Smooth muscle cell (in vitro differentiated cells): ENCODE data around the gene AFG3L2. TPM values are rescaled to one million over a fixed set of nuclear protein-coding genes. Genes with fewer than 3 reads are reported as not detected.
A peak's percentile ranks its signal among the peaks of the same experiment; 100 is the strongest.

Experiments used
- DNase-seq: peaks from one replicate; lab custom pipeline; 2025; ENCODE audit not compliant: unreplicated experiment; lab: John Stamatoyannopoulos, UW
- H2AFZ ChIP-seq: fragments of 200-600 bp; sonication (generic); 2 replicates; pipeline ENCODE4 v1.6.0; 2016; ENCODE audit warnings: antibody characterized with exemption, low read depth, mild to moderate bottlenecking
- H3F3A ChIP-seq: fragments of 200-600 bp; sonication (generic); 2 replicates; pipeline ENCODE4 v1.6.0; 2017; ENCODE audit warnings: antibody characterized with exemption, low read depth
- H3K27ac ChIP-seq: fragments of 200-600 bp; sonication (generic); 2 replicates; pipeline ENCODE4 v1.5.1; 2016; ENCODE audit warnings: low read depth, mild to moderate bottlenecking
- H3K27me3 ChIP-seq: fragments of 200-600 bp; sonication (generic); 2 replicates; pipeline ENCODE4 v1.6.1; 2016; ENCODE audit warnings: low read depth, mild to moderate bottlenecking
- H3K36me3 ChIP-seq: fragments of 200-600 bp; sonication (generic); 2 replicates; pipeline ENCODE4 v1.5.1; 2016; ENCODE audit warnings: low read depth
- H3K4me1 ChIP-seq: fragments of 200-600 bp; sonication (generic); 2 replicates; pipeline ENCODE4 v1.5.1; 2016; ENCODE audit warnings: low read depth
- H3K4me2 ChIP-seq: fragments of 200-600 bp; sonication (generic); 2 replicates; pipeline ENCODE4 v1.6.0; 2016; ENCODE audit warnings: mild to moderate bottlenecking
- H3K4me3 ChIP-seq: fragments of 200-600 bp; sonication (generic); 2 replicates; pipeline ENCODE4 v1.5.1; 2016; ENCODE audit warnings: mild to moderate bottlenecking
- H3K79me2 ChIP-seq: fragments of 200-600 bp; sonication (generic); 2 replicates; pipeline ENCODE4 v1.6.0; 2016; ENCODE audit warnings: low read depth, mild to moderate bottlenecking
- H3K9ac ChIP-seq: fragments of 200-600 bp; sonication (generic); 2 replicates; pipeline ENCODE4 v1.6.0; 2016; ENCODE audit warnings: low read depth
- H3K9me3 ChIP-seq: fragments of 200-600 bp; sonication (generic); replicated peaks from 2 replicates; pipeline ENCODE4 v1.5.1; 2016; ENCODE audit warnings: low read depth
- H4K20me1 ChIP-seq: fragments of 200-600 bp; sonication (generic); 2 replicates; pipeline ENCODE4 v1.6.0; 2016; ENCODE audit warnings: low read depth
- WGBS: methylation state at CpG from one replicate; pipeline ENCODE4 v1.1.7; 2016; ENCODE audit warnings: low lambda C conversion rate; 5-methylcytosine and 5-hydroxymethylcytosine counted together
- polyA plus RNA-seq: library from polyadenylated mRNA; unstranded; fragments of >200 nt; fragmentation: Nextera tagmentation; extraction: Ambion mirVana; gene quantifications from 2 replicates; pipeline ENCODE4 v1.2.1, GENCODE V29; 2016
- total RNA-seq: library from RNA; depleted of rRNA; stranded (reverse); fragments of >200 nt; gene quantifications from 2 replicates; pipeline ENCODE4 v1.2.3, GENCODE V29; 2014
- TF ChIP-seq, protein P1 (sequence below): fragments of 200-600 bp; sonication (generic); IDR thresholded peaks from 2 replicates; pipeline ENCODE4 v1.5.1; 2017; ENCODE audit warnings: borderline replicate concordance, mild to moderate bottlenecking, antibody characterized with exemption; ENCODE audit not compliant: insufficient read depth, poor library complexity, severe bottlenecking

AFG3L2 gene
- total and polyA plus RNA-seq, 2 experiments from 2014 or later: 21.6 to 24.3 TPM

DNA sequence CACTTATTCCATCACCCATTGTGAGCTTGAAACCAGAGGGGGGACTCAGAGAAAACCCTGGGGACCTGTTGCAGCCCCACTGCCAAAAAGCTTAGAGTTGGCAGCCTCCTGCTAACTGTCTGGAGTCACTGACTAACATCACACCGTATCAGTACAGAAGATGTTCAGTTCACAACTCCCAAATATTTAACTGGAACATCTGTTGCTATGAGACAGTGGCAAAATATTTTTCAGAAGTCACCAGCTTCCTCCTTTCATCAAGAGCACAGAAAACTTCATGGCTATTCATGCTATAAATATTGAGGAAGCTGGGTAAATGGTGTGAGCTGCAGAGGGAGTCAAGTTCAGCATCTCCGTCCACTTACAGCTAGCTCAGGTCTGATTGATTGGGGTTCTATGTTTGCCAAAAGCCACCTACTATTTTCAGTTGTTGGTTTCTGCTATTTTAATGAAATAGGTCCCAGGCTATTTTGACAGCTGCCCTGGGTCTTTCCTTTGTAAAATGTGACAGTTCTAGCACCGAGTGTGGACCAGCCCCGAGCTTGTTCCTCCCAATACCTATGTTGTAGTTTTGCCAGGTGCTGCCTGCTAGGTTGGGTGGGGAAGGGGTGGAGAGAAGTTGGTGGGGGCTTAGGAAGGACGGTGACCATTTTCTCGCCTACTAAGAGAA, 59.2 kb downstream of the AFG3L2 start:
- H4K20me1 ChIP-seq: peaks cover 97% of the 10 kb centered on the region
- peaks cover 97% of the 10 kb centered on the region for H3K79me2 ChIP-seq
- no peak overlapping the region for H3K4me3 ChIP-seq
- no peaks in the 10 kb centered on the region for H3K9me3 ChIP-seq
- peaks cover 28% of the 10 kb centered on the region for H3F3A ChIP-seq
- no peak for DNase-seq
- H2AFZ ChIP-seq: no peak overlapping the region
- H3K4me1 ChIP-seq: no peaks in the 10 kb centered on the region
- TF ChIP-seq, protein P1, sequence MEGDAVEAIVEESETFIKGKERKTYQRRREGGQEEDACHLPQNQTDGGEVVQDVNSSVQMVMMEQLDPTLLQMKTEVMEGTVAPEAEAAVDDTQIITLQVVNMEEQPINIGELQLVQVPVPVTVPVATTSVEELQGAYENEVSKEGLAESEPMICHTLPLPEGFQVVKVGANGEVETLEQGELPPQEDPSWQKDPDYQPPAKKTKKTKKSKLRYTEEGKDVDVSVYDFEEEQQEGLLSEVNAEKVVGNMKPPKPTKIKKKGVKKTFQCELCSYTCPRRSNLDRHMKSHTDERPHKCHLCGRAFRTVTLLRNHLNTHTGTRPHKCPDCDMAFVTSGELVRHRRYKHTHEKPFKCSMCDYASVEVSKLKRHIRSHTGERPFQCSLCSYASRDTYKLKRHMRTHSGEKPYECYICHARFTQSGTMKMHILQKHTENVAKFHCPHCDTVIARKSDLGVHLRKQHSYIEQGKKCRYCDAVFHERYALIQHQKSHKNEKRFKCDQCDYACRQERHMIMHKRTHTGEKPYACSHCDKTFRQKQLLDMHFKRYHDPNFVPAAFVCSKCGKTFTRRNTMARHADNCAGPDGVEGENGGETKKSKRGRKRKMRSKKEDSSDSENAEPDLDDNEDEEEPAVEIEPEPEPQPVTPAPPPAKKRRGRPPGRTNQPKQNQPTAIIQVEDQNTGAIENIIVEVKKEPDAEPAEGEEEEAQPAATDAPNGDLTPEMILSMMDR: no peak
- WGBS: 88% methylated on average over 6 of the region's 6 CpGs
- no peak overlapping the region for H3K9ac ChIP-seq
- peaks cover 24% of the 10 kb centered on the region for H3K36me3 ChIP-seq
- no peaks in the 10 kb centered on the region for H3K27me3 ChIP-seq
- peak overlapping the region; percentile 50 for H3K27ac ChIP-seq
- no peak overlapping the region for H3K4me2 ChIP-seq

DNA sequence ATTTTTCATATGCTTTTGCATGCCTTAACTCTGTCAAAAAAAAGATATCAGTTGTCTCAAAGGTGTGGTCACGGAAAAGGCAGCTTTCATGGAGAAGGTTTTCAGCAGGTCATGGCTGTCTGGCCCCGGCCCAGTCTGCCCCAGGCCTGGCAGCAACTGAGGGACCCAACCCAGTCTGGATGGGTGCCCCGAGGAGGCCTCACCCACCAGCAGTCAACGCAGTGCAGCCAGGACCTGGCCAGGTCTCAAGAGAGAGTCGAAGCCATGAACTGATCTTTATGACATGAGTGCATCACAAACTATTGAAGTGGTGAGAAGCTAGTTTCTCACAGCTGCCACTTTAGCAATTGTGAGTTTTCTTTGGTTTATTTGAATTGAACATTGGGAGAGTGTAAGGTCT, 61.1 kb downstream of the AFG3L2 start:
- Histone ChIP-seq H3K27ac (peak overlapping the region; percentile 16), H3K79me2 (peaks cover 97% of the 10 kb centered on the region), H3K27me3 (no peaks in the 10 kb centered on the region), H3K4me1 (no peaks in the 10 kb centered on the region), H3K9ac (no peak overlapping the region), H4K20me1 (peaks cover 95% of the 10 kb centered on the region), H3K4me3 (no peak overlapping the region), H3K9me3 (peaks cover 12% of the 10 kb centered on the region), H3K36me3 (peaks cover 41% of the 10 kb centered on the region), H2AFZ (no peak overlapping the region), H3K4me2 (no peak overlapping the region), H3F3A (peaks cover 37% of the 10 kb centered on the region)
- 97% methylated on average over 5 of the region's 5 CpGs for WGBS
- no peak for DNase-seq
- TF ChIP-seq, protein P1: no peak

DNA sequence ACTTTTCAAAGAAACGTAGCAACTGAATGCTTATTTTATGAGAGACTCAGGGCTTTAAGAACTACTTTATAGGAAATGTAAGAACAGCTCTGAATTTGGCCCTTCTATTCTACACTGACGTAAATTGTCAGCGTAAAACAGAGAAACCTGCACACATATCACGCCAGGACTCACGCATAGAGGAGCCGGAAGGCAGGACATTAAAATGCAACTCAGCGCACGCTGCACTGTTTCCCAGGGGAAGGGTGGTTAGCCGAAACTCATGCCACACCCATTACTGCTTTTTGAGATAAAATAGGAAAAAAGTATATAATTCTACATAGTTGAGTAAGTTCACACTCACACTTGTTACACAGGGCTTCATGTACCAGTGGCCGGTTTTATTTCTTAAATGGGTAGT, 61.5 kb downstream of the AFG3L2 start:
- H3K4me3 ChIP-seq: no peak overlapping the region
- H3K9ac ChIP-seq: no peak overlapping the region
- H3F3A ChIP-seq: peaks cover 34% of the 10 kb centered on the region
- no peak overlapping the region for H3K4me2 ChIP-seq
- H3K27me3 ChIP-seq: no peaks in the 10 kb centered on the region
- no peak for DNase-seq
- peaks cover 12% of the 10 kb centered on the region for H3K9me3 ChIP-seq
- H4K20me1 ChIP-seq: peaks cover 95% of the 10 kb centered on the region
- TF ChIP-seq, protein P1: no peak
- peak overlapping the region; percentile 16 for H3K27ac ChIP-seq
- peaks cover 97% of the 10 kb centered on the region for H3K79me2 ChIP-seq
- no peak overlapping the region for H2AFZ ChIP-seq
- peaks cover 45% of the 10 kb centered on the region for H3K36me3 ChIP-seq
- 85% methylated on average over 10 of the region's 10 CpGs for WGBS
- no peaks in the 10 kb centered on the region for H3K4me1 ChIP-seq
